Left renal pelvis (tissue), 4 donors: Measurements from ENCODE around the gene PSMB8. TPM values are rescaled to one million over a fixed set of nuclear protein-coding genes. Genes with fewer than 3 reads are reported as not detected.

Experiments
- DNase-seq, 4 donors: peaks; one replicate each; pipeline ENCODE4 v3.0.0-alpha.2; 2013; ENCODE audit warnings: low read depth in 4 of 4, low spot score in 3 of 4
- polyA plus RNA-seq, 4 donors: library from polyadenylated mRNA; unstranded; fragments of 120-200 nt; gene quantifications; one replicate each; pipeline ENCODE4 v1.2.1, GENCODE V29; 2013; ENCODE audit not compliant: insufficient read length in 4 of 4

Gene PSMB8
- polyA plus RNA-seq, 4 donors = 19.4 to 24.4 (median 22.5) TPM

- no peak for DNase-seq
Observed at GRCh38 chr6:32857156-32857891, 13.5 kb upstream of the PSMB8 start.

DNA sequence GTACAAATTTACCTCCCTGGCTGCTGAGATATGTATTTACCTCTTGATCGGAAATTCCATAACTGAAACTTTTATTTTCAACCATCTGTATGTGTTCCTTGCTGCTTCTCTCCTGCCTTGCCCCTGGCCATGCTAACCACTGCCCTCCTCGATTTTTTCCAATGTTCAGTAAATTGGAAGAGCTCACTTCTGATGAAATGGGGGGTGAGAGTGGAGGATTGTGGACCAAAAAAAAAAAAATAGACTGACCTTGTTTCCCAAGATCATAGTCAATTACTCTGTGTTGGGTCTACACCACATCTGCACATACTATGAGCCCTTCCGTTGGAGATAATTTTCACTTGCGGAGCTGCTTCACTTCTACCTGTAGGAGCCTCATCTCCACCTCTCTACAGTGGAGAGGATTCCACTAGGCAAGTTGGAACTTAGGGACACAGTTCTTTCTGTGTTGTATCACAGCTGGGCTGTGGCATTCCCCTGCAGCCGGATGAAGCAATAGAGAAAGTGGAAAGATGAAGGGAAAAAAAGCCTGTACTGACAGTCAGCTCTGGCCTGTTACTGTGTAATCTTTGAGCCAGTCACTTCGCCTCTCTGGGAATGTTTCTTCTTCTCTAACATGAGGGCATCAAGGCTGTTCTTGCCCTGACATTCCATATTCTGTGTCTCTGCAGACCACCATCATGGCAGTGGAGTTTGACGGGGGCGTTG lies 11.8 kb upstream of the PSMB8 start:
- no peak for DNase-seq

DNA sequence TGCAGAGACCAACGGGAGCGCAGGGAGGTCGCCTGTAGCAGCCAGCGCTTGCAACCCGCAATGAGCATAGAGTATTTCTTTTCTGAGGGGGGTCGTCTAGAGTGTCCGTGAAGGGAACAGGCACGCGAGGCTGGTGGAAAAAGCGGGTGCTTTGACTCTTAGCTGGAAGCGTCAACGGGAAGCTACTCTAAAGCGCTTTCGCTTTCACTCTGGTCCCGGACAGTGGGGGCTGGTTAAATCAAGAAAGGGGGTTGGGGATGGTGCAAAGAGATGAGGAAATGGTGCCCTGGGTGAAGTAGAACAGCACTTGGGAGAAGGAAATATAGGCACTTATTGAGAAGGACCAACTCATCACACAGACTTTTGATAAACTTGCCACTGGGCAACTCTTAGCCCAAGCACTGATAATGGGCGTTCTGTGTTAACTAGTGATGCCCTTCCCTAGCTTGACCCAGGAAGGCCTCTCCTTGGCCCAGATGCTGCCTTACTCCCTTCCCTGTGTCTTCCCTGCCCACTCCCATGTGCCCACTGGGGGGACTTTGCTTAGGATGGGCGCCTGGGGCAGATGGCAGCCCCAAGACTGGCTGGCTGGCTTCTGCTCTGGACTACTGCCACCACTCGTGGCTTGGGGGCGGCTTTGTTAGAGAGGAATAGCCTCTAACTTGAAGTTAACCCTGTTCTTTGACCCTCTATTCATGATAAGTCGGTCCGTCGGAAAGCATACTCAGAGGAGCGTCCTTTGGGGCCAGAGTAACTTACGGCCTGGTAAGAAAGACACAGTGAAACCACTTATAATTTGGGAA lies 10.7 kb upstream of the PSMB8 start:
- peak in 1 of 4 donors; percentile 7 for DNase-seq

GRCh38 chr6:32853541-32854375 lies 9.9 kb upstream of the PSMB8 start, which contains the start of the genes PSMB9 and TAP1:
TSS of gene PSMB9 (plus strand) at chr6:32854192. CDS start at chr6:32854230, 38 bp downstream.
TSS of gene TAP1 (minus strand) at chr6:32853704. CDS start at chr6:32853636, 68 bp downstream.
- DNase-seq = peak; percentile 77 to 87 (median 84)

DNA sequence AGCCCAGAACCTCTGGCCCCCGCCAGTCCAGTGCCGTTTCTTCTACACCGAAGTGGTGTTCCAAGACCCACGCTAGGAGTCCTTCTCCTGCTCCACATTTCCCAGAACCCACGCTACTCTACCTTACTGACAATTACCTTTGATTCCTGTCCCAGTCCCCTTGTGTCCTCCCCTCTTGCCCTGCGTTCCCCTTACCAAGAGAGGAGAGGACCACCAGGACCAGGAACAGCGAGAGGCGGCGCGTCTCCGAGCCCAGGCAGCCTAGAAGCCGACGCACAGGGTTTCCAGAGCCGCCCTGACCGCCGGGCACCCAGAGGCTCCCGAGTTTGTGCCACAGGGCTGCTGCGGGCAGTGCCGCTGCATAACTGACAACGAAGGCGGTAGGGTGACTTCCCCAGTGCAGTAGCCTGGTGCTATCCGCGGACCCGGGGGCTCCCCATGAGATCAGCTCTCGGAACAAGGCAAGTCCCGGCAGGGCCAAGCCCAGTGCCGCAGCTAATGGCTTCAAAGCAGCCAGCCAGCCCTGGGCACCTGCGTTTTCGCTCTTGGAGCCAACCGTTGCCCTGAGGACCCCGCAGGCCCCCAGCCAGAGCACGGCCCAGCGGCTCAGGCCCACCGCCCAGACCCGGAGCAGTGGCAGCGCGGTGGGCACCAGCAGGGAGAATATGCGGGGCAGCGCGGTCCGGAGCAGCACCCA lies 9.1 kb upstream of the PSMB8 start:
- peak in 1 of 4 donors; percentile 7 for DNase-seq

DNA sequence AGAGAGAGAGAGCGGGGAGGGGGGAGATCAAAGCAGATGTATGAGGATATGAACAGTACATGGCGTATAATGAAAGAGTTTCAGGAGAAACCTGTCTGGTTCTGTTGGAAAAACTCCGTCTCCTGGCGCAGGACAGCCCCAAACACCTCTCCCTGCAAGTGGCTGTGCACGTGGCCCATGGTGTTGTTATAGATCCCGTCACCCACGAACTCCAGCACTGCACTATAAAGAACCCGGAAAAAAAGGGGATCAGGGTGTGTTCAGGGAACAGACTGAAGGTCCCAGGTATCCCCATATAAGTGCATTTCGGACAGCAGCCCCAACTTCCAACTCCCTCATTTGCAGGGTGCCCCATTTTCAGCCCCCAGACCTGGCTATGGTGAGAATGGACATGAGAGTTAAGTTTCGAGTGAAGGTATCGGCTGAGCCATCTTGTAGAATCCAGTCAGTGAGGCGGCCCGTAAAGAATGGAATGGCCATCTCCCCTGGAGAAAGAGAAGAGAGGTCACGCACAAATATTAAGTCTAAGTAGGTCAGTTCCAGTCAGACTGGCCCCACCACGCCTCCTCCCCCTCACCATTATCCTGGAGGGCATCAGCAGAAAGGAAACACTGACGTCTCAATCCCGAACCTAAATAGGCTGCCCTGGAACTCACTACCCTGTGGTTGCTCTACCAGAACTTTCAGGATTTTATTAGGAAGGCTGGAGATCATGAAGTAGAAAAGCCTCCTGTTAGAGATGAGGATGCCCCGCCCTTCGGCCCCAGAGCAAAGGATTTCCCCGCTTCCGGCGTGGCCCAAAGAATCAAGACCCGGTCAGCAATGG lies 8.4 kb upstream of the PSMB8 start:
- no peak for DNase-seq

DNA sequence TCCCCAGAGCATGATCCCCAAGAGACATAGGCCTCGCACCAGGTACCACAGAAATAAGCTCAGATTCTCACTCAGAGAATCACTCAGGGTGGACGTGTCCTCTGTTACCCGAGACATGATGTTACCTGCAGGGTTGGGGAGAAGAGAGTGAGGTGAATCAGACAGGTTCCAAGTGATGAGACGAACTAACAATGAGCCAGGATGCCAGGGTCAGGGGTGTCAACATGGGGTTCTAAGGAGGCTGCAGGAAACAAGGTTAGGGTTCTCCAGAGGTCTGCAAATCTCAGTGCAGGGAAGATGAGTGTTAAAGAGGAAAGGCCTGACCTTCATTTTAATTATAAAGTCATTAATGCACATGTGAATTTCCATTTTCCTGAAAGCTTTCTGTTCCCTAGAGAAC lies 7.2 kb upstream of the PSMB8 start:
- DNase-seq = no peak

DNA sequence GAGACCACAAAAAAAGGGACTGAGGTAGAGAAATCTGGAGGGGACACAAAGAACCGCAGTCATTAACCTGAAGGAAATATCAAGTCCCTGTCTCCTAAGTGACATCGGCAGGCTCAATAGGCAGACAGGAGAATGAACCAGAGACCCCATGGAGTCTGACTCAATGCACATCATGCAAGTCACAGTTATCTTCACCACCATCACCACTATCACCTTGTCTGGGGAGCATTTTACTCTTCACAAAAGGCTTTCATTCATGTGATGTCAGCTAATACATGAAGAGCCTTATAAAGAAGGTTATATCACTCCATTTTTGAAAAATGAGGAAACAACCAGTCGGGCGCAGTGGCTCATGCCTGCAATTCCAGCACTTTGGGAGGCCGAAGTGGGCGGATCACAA lies 5.3 kb upstream of the PSMB8 start:
- no peak for DNase-seq

DNA sequence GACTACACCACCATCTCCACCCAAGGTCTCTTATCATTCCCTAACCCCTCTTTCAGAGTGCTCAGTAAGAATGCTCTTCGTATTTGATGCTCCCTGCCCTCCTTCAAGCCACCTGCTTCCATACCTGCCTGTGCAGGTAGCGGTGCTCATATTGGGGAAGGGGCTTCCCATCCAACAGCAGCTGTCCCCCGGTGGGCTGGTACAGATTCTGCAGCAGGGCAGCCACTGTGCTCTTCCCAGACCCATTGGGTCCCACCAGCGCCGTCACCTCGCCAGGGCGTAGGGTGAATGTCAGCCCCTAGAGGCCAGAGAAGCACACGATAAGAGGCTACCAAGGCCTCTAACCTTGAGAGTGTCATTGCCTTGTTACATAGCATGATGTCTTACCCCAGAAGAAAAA lies 3.9 kb upstream of the PSMB8 start:
- DNase-seq = no peak

GRCh38 chr6:32847004-32847403 lies 3.2 kb upstream of the PSMB8 start:
- no peak for DNase-seq

DNA sequence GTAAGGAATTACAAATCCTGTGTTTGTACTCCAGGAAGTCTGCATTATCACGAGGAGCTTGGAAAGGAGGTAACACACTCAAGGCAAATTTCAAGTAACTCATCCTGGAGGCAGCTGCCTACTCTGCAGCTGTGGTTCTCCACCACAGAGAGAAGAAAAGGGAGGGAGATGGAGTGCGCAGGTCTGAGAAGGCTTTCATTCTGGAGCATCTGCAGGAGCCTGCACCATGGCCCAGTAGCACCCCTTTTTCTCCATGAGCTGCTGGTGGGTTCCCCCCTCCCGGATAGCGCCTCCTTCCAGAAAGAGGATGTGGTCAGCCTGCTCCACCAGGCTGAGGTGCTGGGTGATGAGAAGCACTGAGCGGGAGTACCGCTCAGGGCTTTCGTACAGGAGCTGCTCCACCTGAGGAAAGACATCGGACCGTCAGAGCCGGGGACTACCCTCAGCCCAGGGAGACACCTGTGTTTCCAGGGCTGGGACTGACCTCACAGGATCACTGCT lies 1.6 kb upstream of the PSMB8 start:
- no peak for DNase-seq

DNA sequence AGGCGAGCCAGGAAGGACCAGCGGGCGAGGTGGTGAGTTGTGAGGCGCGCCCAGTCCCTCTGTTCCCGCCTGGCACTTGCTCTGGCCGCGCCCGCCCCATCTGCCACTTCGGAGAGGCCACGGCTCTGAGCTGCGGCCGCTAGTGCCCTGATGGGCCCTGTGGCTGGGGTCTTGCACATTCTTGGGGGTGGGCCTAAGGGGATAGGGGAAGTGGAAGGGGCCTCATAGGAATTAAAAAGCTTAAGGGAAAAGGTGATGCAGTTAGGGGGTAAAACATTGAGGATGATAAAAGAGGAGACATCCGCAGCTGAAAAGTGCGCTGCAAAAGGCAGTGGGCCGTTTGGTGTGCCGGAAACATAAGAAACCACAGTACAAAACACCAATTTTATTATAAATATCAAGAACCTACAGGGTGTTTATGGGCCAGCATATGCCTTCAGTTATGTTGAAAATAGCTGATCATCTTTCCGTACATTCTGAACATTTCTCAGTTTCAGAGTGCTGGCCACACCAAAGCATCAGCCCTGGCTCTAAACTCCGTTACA lies 1.1 kb upstream of the PSMB8 start:
- DNase-seq = no peak

DNA sequence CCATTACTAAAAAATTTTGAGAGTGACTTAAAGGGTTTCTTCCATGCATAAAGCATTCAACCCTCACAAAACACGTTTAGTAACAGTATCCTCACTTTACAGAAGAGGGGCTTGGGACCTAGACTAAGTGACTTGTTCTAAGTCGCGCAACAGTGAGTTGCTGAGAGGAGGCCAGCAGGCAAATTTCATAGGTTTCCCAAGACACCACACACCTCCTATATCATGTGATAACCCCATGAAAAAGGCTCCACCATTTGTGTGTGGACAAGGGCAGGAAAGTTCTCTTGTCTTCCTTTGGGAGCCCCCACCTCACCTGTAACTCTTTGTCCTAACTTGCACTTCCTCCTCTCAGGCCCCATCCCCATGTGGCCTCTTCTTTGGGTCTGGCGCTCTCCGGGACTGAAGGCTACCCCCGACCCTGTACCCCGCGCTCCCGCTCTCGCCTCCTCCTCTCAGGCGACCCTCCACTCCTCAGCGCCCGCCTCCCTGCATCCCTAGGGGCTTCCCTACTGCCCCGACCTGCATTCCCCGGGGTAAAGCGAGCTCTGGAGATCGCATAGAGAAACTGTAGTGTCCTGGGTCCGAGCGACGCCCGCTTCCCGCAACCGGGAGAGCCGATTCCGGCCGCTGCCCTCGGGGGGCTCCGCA lies 392 bp downstream of the PSMB8 start:
- no peak for DNase-seq

DNA sequence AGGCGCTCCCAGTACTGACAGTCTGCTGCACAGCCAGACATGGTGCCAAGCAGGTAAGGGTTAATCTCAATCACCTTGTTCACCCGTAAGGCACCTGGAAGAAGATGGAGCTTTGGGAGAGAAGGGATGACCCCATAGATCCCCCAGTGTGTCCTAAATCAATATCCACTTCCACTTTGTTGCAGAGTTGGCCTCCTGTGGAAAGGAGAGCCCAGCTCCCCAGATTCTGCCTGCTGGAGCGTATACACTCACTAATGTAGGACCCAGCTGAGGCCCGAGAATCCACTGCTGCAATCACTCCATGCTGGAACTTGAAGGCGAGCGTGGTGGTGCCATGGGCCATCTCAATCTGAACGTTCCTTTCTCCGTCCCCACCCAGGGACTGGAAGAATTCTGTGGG lies 1.2 kb downstream of the PSMB8 start:
- DNase-seq = no peak

GRCh38 chr6:32842021-32842650 lies 1.7 kb downstream of the PSMB8 start:
- DNase-seq = no peak

DNA sequence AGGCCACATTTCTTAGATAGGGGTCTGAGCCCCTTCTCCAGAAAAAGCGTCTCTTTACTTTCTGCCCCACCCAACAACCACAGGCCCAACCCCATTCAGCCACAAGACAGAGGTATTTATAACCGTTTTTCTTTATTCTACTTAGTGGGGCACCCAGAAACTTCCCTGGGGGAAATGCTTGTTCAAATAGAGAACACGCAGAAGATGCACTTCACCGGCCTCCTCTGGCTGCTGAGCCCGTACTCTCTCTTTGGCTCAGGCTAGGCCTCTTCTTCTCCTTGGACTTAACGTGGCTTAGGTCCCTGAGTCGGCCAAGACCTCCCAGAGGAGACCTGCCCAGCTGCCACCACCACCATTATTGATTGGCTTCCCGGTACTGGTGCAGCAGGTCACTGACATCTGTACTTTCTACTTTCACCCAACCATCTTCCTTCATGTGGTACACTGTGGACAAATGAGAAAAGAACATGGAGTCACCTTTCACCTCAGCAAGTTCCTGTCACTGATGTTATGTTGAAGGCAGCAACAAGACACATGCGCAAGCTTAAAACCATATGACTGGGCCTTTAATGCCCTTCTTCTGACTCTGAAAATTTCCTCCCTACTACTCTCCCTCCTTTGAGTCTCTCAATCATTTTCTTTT lies 3.1 kb downstream of the PSMB8 start:
- no peak for DNase-seq

DNA sequence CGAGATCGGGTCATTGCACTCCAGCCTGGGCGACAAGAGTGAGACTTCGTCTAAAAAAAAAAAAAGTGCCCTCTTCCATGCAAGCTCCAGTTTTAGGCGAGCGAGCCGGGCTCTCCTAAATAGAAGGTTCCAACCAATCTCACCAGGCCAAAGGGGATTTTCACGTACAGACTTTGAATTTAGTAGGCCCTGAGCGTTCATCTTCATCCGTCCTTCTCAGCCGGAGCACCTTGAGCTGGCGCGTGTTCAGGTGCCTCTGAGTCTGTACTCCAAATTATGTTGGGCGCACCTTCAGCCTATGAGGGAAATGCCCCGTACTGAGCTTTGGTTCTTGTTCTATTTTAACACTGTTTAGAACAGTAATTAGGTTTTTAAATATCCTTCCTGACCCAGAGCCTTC lies 4.5 kb downstream of the PSMB8 start:
- no peak for DNase-seq
